Mucosa of descending colon (tissue), 3 donors: Measurements from ENCODE around the gene NDRG3. TPM values are rescaled to one million over a fixed set of nuclear protein-coding genes. Genes with fewer than 3 reads are reported as not detected.

Experiments used
- ATAC-seq: fragments of 200-7000 bp; cut with Tn5 transposase; one replicate; pipeline ENCODE4 v1.9.1; 2020; ENCODE audit warnings: mild to moderate bottlenecking, moderate library complexity
- DNase-seq, 3 donors: peaks; one replicate each; pipeline ENCODE4 v3.0.0-alpha.2; 2020
- H3K36me3 ChIP-seq: fragments of 200-600 bp; one replicate; pipeline ENCODE4 v1.8.0; 2021; ENCODE audit warnings: low read depth, mild to moderate bottlenecking
- H3K4me1 ChIP-seq: fragments of 200-600 bp; one replicate; pipeline ENCODE4 v1.8.0; 2021; ENCODE audit warnings: low read depth, mild to moderate bottlenecking
- H3K4me3 ChIP-seq: fragments of 200-600 bp; one replicate; pipeline ENCODE4 v1.8.0; 2021; ENCODE audit warnings: mild to moderate bottlenecking
- H3K9me3 ChIP-seq: fragments of 200-600 bp; one replicate; pipeline ENCODE4 v1.8.0; 2021; ENCODE audit warnings: mild to moderate bottlenecking
- intact Hi-C, 2 donors: fragments of 100-400 bp; cut with DNase I in 1 of 2; cut with micrococcal nuclease in 1 of 2; formaldehyde crosslinking; loops; one replicate each; pipeline versions ENCODE4 v1.11.0 to v1.11.1; 2022; cut with DNase I, micrococcal nuclease
- total RNA-seq, 3 donors: library from RNA; stranded (reverse); fragmentation: NEBNext Ultra II Directional in 2 of 3; extraction: Animal tissue kit (Norgen Biotek cat#: 25700) in 2 of 3; gene quantifications; one replicate each; pipeline versions ENCODE4 v1.2.1 to v1.2.4, GENCODE V29; 2021 to 2023
- TF ChIP-seq, protein P1 (sequence below): fragments of 200-600 bp; IDR thresholded peaks from one replicate; pipeline ENCODE4 v1.8.0; 2022; ENCODE audit warnings: antibody characterized with exemption, mild to moderate bottlenecking
- donor health status: DM: no; HTN: no; CAD: no; lungs with moderate emphysema.
- donor health status: DM: no; HTN: no; CAD: no.
- donor health status: DM: no; HTN: yes; CAD: no.

NDRG3 gene
- total RNA-seq, 3 donors from 2014 or later, result 23.5 to 50.9 (median 26.1) TPM

DNA sequence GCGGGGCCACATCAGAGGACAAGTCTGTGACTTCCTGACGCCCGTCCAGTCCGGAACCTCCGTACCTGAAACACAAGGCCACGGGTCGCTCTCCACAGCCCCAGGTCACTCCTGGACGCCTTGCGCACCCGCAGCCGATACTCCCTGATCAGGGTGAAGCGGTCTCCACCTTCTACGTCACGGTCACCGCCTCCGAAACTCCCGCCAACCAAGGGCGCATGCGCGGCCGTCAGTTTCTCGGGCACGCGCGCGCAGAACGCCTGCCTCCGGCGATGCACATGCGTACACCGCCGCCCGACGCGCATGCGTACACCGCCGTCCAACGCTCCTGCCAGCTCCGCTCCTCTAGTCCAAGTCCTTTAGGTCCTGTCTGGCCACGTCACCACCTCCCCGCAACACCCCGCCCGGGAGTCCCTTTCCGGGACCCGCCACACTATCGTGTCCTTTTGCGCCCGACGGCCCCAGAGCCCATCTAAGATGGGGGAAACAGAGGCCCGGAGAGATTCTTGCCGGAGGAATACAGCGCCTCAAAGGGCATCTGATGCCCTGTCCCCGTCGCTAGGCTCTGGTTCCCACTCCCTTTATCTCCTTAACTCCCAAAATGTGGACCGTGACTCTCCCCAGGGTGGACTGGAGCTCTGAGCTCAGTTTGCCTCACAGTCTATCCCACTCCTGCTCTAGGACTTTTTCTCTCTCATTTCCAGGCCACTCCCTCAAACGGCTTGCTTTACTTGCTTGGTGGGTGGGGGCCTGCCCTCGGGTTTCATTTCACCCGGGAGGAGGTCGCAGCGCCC, 27.9 kb upstream of the NDRG3 start, which contains the start of gene DSN1:
DSN1 (minus strand) TSS at position 167 of the 794 bp plus-strand sequence. CDS start 2,305 bp downstream, outside the sequence.
- peak; percentile 98 to 100 (median 99) for DNase-seq
- TF ChIP-seq, protein P1, sequence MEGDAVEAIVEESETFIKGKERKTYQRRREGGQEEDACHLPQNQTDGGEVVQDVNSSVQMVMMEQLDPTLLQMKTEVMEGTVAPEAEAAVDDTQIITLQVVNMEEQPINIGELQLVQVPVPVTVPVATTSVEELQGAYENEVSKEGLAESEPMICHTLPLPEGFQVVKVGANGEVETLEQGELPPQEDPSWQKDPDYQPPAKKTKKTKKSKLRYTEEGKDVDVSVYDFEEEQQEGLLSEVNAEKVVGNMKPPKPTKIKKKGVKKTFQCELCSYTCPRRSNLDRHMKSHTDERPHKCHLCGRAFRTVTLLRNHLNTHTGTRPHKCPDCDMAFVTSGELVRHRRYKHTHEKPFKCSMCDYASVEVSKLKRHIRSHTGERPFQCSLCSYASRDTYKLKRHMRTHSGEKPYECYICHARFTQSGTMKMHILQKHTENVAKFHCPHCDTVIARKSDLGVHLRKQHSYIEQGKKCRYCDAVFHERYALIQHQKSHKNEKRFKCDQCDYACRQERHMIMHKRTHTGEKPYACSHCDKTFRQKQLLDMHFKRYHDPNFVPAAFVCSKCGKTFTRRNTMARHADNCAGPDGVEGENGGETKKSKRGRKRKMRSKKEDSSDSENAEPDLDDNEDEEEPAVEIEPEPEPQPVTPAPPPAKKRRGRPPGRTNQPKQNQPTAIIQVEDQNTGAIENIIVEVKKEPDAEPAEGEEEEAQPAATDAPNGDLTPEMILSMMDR, result peak; percentile 20
- intact Hi-C loops, result no loop called here
- H3K4me3 ChIP-seq, result peak within 1 kb of the TSS; percentile 43
- peak; percentile 96 for ATAC-seq
- no peaks in the 10 kb centered on the region for H3K36me3 ChIP-seq
- H3K9me3 ChIP-seq, result no peaks in the 10 kb centered on the region
- peaks cover 14% of the 10 kb centered on the region for H3K4me1 ChIP-seq

DNA sequence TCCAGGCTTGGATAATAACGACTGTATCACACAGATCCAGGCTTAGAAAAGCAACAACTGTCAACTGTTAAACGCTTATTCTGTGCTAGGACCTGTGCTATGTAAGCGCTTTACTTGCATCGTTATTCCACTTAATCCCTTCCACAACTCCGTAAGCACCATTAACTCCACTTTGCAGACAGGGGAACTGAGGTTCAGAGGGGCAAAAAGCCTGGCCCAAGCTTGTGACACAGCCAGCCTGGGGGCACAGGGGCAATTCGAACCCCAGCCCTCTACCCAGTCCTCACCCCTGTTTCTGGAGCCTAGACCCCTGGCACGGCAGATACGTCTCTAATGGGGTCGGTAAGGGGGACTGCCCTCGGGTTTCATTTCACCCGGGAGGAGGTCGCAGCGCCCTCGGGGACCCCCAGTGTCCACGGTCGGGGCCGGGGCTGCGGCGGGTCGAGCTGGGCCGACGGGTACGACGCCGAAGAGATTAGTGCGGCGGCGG, 27.3 kb upstream of the NDRG3 start:
- Histone ChIP-seq H3K9me3 (no peaks in the 10 kb centered on the region), H3K36me3 (no peaks in the 10 kb centered on the region), H3K4me1 (peaks cover 14% of the 10 kb centered on the region), H3K4me3 (peak overlapping the region; percentile 43)
- intact Hi-C loops, result no loop called here
- TF ChIP-seq, protein P1, result no peak
- ATAC-seq (peak; percentile 1), DNase-seq (no peak)

DNA sequence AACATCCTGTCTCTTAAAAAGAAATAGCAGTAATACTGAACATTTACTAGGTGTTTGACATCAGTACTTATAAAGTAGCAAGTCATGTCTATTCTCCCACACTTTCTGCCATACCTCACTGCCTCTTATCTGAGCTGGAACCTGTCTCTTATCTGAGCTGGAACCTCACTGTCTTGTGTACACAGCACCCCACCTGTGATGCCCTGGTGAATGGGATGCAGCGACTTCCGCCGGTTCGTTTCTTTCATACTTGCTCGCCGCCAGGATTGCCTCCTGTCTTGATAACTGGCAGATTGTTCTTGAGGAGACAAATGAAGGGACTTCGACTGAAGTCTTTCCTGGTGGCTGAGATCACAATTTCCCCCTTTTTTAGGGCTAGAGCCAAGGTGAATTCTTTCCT, 24.8 kb upstream of the NDRG3 start:
- intact Hi-C loops, result no loop called here
- H3K4me1 ChIP-seq, result peaks cover 14% of the 10 kb centered on the region
- no peak overlapping the region for H3K4me3 ChIP-seq
- no peaks in the 10 kb centered on the region for H3K36me3 ChIP-seq
- H3K9me3 ChIP-seq, result no peaks in the 10 kb centered on the region
- no peak for DNase-seq
- no peak for ATAC-seq
- TF ChIP-seq, protein P1, result no peak

DNA sequence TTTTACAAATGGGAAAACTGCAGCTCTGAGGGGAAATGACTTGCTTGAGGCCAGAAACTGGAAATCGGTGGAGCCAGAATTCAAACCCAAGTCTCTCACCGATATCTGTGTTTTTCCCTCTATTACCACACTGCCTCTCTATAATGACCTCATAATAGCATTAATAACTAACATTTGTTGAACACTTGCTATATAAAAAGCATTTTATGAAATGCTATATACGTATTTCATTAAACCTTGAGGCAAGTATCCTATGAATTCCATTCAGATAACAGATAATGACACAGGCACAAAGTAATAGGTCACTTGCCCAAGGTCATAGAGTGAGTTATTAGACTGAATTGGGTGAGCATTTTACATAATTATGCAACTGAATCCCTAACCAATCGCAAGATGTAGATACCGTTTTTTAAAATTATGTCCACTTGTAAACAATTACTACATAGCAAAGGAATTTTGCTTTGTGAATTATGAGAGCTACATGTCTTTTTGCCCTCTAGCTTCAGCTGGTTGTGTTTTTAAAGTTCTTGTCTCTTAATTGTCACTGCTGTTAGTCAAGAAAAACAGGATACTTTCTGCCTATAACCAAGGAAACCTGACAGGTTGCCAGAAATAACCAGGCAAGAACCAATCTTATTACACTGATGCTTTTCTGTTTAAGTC, 23.0 kb upstream of the NDRG3 start:
- DNase-seq (no peak), ATAC-seq (no peak)
- TF ChIP-seq, protein P1, result no peak
- H3K4me3 ChIP-seq, result no peak overlapping the region
- H3K36me3 ChIP-seq, result no peaks in the 10 kb centered on the region
- peaks cover 7% of the 10 kb centered on the region for H3K4me1 ChIP-seq
- H3K9me3 ChIP-seq, result no peaks in the 10 kb centered on the region
- intact Hi-C loops, result no loop called here

DNA sequence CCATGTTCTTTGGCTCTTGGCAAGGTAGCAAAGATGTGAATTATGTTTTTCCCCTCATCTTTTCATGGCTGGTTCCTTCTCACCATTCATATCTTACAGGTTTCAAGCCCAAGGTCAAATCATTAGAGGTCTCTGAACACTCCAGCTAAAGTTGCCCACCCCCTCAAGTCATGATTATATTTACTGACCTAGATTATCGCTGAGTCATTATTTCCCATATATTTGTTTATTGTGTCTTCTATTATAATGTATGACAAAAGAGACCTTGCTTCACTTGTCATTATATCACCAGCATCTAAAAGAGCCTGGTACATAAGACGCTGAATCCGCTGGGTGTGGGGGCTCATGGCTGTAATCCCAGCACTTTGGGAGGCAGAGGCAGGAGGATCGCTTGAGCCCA, 15.2 kb upstream of the NDRG3 start:
- no peak for DNase-seq
- TF ChIP-seq, protein P1, result no peak
- Histone ChIP-seq H3K4me1 (no peaks in the 10 kb centered on the region), H3K4me3 (no peak overlapping the region), H3K36me3 (no peaks in the 10 kb centered on the region), H3K9me3 (no peaks in the 10 kb centered on the region)
- ATAC-seq, result no peak
- intact Hi-C loops, result no loop called here
